Kidney epithelial cell (primary cell): Measurements from ENCODE around the gene DBF4B. TPM values are rescaled to one million over a fixed set of nuclear protein-coding genes. Genes with fewer than 3 reads are reported as not detected.

Experiments
- DNase-seq: peaks from one replicate; pipeline ENCODE4 v3.0.0-alpha.2; 2010; ENCODE audit warnings: low read depth
- H3K27me3 ChIP-seq: 2 replicates; pipeline ENCODE4 v1.6.0; 2011; ENCODE audit warnings: low read length; ENCODE audit not compliant: control insufficient read depth, insufficient read depth
- H3K36me3 ChIP-seq: 2 replicates; pipeline ENCODE4 v1.5.1; 2011; ENCODE audit warnings: low read length; ENCODE audit not compliant: control insufficient read depth, insufficient read depth
- H3K4me3 ChIP-seq: 2 replicates; pipeline ENCODE4 v1.5.1; 2011; ENCODE audit warnings: low read depth, mild to moderate bottlenecking, control low read depth, low read length
- CTCF ChIP-seq: IDR thresholded peaks from 2 replicates; pipeline ENCODE4 v1.5.1; 2011; ENCODE audit warnings: mild to moderate bottlenecking, moderate library complexity, low read length, control low read depth, inconsistent platforms; ENCODE audit not compliant: insufficient read depth, poor library complexity, severe bottlenecking
- total RNA-seq: library from RNA; depleted of rRNA; stranded (reverse); fragments of >200 nt; gene quantifications from 2 replicates; pipeline ENCODE4 v1.2.3, GENCODE V29; 2015

Gene DBF4B
- total RNA-seq, 1 donor from 2014 or later, result 10.2 TPM

DNA sequence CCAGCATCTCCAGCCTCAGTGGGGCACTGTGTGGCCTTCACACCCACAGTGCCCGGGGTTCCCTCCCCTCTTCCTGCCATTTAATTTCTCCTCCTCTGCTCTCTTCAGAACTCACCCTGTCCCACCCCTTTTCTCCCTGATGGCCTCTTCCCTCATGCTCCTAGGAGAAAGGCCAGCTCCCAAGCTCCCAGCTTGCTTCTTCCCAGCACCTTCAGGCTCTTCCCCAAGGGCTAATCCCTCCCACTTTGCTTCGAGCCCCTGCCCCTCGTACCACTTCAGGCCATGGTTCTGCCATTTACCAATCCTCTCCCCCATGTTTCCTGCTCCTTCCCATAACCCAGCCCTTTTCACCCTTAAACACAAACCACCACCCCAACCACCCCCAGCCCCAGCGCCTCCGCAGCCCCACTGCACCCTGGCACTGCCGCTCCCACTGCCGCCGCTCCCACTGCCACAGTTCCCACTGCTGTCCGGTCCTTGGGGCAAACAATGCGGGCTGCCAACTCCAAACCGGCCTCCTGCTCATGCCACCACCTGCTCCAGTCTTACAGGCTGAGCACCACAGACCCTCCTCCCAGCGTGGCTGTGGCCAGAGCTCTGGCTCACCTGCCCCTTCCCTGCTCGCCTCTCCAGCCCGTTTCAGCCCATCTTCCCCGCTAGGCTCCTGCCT, 78.9 kb downstream of the DBF4B start:
- Histone ChIP-seq H3K27me3 (peaks cover 3% of the 10 kb centered on the region), H3K4me3 (no peak overlapping the region), H3K36me3 (no peaks in the 10 kb centered on the region)
- TF ChIP-seq CTCF, result no peak
- DNase-seq, result no peak

- DNase-seq, result no peak
- Histone ChIP-seq H3K4me3 (no peak overlapping the region), H3K27me3 (peaks cover 3% of the 10 kb centered on the region), H3K36me3 (no peaks in the 10 kb centered on the region)
- TF ChIP-seq CTCF, result no peak
Measured at GRCh38 chr17:44788139-44788538, 79.7 kb downstream of the DBF4B start.

DNA sequence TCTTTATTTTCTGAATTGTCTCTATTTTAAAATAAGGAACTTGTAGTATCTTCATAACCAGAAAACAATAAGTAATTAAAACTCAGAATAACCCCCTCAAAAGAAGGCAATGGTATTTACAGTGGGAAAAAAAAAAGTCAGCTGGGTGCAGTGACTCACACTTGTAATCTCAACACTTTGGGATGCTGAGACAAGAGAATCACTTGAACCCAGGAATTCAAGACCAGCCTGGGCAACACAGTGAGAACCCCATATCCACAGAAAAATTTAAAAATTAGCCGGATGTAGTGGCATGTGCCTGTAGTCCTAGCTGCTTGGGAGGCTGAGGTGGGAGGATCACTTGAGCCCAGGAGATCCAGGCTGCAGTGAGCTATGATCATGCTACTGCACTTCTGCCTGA, 83.8 kb downstream of the DBF4B start:
- no peak overlapping the region for H3K4me3 ChIP-seq
- H3K27me3 ChIP-seq, result no peaks in the 10 kb centered on the region
- DNase-seq, result no peak
- H3K36me3 ChIP-seq, result no peaks in the 10 kb centered on the region
- no peak for TF ChIP-seq CTCF

GRCh38 chr17:44793885-44794842, 85.7 kb downstream of the DBF4B start:
- Histone ChIP-seq H3K36me3 (no peaks in the 10 kb centered on the region), H3K4me3 (no peak overlapping the region), H3K27me3 (no peaks in the 10 kb centered on the region)
- DNase-seq, result no peak
- TF ChIP-seq CTCF, result no peak

DNA sequence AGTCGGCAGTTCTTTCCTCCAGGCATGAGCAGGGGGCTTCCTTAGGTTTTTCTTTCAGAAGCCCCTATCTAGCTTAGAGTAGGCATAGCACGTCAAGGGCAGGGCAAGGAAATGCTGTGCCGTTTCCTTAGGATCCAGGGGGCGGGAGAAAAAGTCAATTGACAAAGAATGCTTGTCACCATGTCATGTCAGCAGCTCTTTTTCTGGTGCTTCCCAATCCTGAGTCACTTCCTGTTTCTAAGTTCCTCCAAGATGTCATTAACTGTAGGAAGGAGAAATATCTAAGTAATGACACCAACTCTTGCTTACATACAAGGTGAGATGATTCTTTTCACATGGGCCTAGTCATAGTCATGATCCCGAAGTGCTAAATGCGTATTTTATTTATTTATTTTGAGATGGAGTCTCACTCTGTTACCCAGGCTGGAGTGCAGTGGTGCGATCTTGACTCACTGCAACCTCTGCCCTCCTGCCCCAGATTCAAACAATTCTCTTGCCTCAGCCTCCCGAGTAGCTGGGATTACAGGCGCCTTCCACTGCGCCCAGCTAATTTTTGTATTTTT, 86.5 kb downstream of the DBF4B start:
- no peak for TF ChIP-seq CTCF
- Histone ChIP-seq H3K4me3 (no peak overlapping the region), H3K36me3 (peaks cover 1% of the 10 kb centered on the region), H3K27me3 (no peaks in the 10 kb centered on the region)
- peak; percentile 93 for DNase-seq
